B cell (primary cell): ENCODE results near the gene PNKD. TPM values are rescaled to one million over a fixed set of nuclear protein-coding genes. Genes with fewer than 3 reads are reported as not detected.

Source experiments
- ATAC-seq: fragments of 200-7000 bp; cut with Tn5 transposase; one replicate; pipeline ENCODE4 v1.10.0; 2021; ENCODE audit warnings: low read depth, mild to moderate bottlenecking, moderate number of reproducible peaks, moderate library complexity
- CTCF ChIA-PET: fragments of 350-600 bp; sonication (Branson Sonifier 250); formaldehyde crosslinking; loops from one replicate; lab custom pipeline; 2021; ENCODE audit warnings: antibody characterized with exemption, inconsistent platforms; lab: Charles Lee
- POLR2A ChIA-PET: fragments of 350-600 bp; sonication (Branson Sonifier 250); formaldehyde crosslinking; loops from one replicate; lab custom pipeline; 2021; ENCODE audit warnings: antibody characterized with exemption; lab: Charles Lee
- DNase-seq: peaks from one replicate; pipeline ENCODE4 v3.0.0; 2013
- H2AFZ ChIP-seq: 2 replicates; pipeline ENCODE4 v1.6.1; 2012; ENCODE audit warnings: mild to moderate bottlenecking, low read depth, low read length; ENCODE audit not compliant: insufficient read depth, poor library complexity, severe bottlenecking
- H3K27ac ChIP-seq, 2 donors: 1 replicate in 1 of 2; 2 replicates in 1 of 2; pipeline ENCODE4 v1.5.1; 2012 to 2013; ENCODE audit warnings: low read length in 2 of 2, mild to moderate bottlenecking in 2 of 2, moderate library complexity in 1 of 2
- H3K27me3 ChIP-seq, 4 experiments: fragments of 200-600 bp in 1 of 4; sonication (generic) in 1 of 4; replicated peaks in 1 of 4; 1 replicate in 2 of 4; 2 replicates in 2 of 4; pipeline versions ENCODE4 v1.6.1 to v1.7.0; 2013 to 2016; ENCODE audit warnings: low read length in 3 of 4, mild to moderate bottlenecking in 2 of 4, mixed read lengths in 1 of 4, moderate library complexity in 1 of 4; ENCODE audit not compliant: insufficient read depth in 4 of 4, control insufficient read depth in 3 of 4; ENCODE audit errors: control extremely low read depth in 1 of 4
- H3K36me3 ChIP-seq, 2 experiments: replicated peaks in 1 of 2; 1 replicate in 1 of 2; 2 replicates in 1 of 2; pipeline versions ENCODE4 v1.6.1 to v1.7.1; 2013; ENCODE audit warnings: low read length in 1 of 2; ENCODE audit not compliant: insufficient read depth in 2 of 2, control insufficient read depth in 1 of 2; ENCODE audit errors: control extremely low read depth in 1 of 2, extremely low read depth in 1 of 2
- H3K4me1 ChIP-seq, 2 donors: fragments of 200-600 bp in 1 of 2; sonication (generic) in 1 of 2; 1 replicate in 1 of 2; 2 replicates in 1 of 2; pipeline versions ENCODE4 v1.5.1 to v1.6.1; 2013 to 2017; ENCODE audit warnings: low read length in 2 of 2; ENCODE audit not compliant: control insufficient read depth in 2 of 2, insufficient read depth in 2 of 2
- H3K4me2 ChIP-seq: replicated peaks from 2 replicates; pipeline ENCODE3; 2012; ENCODE audit warnings: mild to moderate bottlenecking, low read depth, low read length; ENCODE audit not compliant: poor library complexity, severe bottlenecking
- H3K4me3 ChIP-seq, 5 experiments: fragments of 200-600 bp in 1 of 5; sonication (generic) in 1 of 5; 1 replicate in 3 of 5; 2 replicates in 2 of 5; pipeline versions ENCODE4 v1.5.1 to v1.7.0; 2011 to 2016; ENCODE audit warnings: low read length in 4 of 5, mild to moderate bottlenecking in 4 of 5, low read depth in 2 of 5, control low read depth in 1 of 5, moderate library complexity in 1 of 5; ENCODE audit not compliant: insufficient read depth in 1 of 5; ENCODE audit errors: control extremely low read depth in 1 of 5, extremely low read depth in 1 of 5
- H3K79me2 ChIP-seq: fragments of 200-600 bp; sonication (generic); one replicate; pipeline ENCODE4 v1.6.0; 2016; ENCODE audit warnings: low read length; ENCODE audit not compliant: control insufficient read depth, insufficient read depth
- H3K9ac ChIP-seq: fragments of 200-600 bp; sonication (generic); 2 replicates; pipeline ENCODE4 v1.6.1; 2017; ENCODE audit warnings: mild to moderate bottlenecking, low read length, moderate library complexity
- H3K9me3 ChIP-seq, 3 donors: one replicate each; pipeline versions ENCODE4 v1.6.1 to v1.7.1; 2013; ENCODE audit warnings: low read length in 2 of 3; ENCODE audit not compliant: control insufficient read depth in 2 of 3, insufficient read depth in 1 of 3; ENCODE audit errors: control extremely low read depth in 1 of 3
- H4K20me1 ChIP-seq: 2 replicates; pipeline ENCODE4 v1.6.0; 2012; ENCODE audit warnings: mild to moderate bottlenecking, low read length; ENCODE audit not compliant: insufficient read depth, control insufficient read depth, poor library complexity, severe bottlenecking
- H3K27ac Mint-ChIP-seq: one replicate; pipeline ENCODE4 v1.8.0; 2021; ENCODE audit warnings: mixed read lengths
- H3K27me3 Mint-ChIP-seq: one replicate; pipeline ENCODE4 v1.8.0; 2021; ENCODE audit warnings: mixed read lengths
- H3K4me1 Mint-ChIP-seq: one replicate; pipeline ENCODE4 v1.8.0; 2021; ENCODE audit warnings: mixed read lengths
- H3K4me3 Mint-ChIP-seq: one replicate; pipeline ENCODE4 v1.8.0; 2021; ENCODE audit warnings: mixed read lengths
- H3K9me3 Mint-ChIP-seq: one replicate; pipeline ENCODE4 v1.8.0; 2022; ENCODE audit warnings: mixed read lengths; ENCODE audit not compliant: insufficient read depth
- EZH2 ChIP-seq: IDR thresholded peaks from 2 replicates; pipeline ENCODE4 v1.6.1; 2012; ENCODE audit warnings: borderline replicate concordance, low read depth, mild to moderate bottlenecking, moderate library complexity, low read length; ENCODE audit not compliant: insufficient read depth, poor library complexity, severe bottlenecking
- WGBS: methylation state at CpG from one replicate; pipeline ENCODE4 v1.1.5; 2013; ENCODE audit warnings: missing lambda C conversion rate; ENCODE audit not compliant: insufficient coverage; 5-methylcytosine and 5-hydroxymethylcytosine counted together
- intact Hi-C: fragments of 100-400 bp; cut with micrococcal nuclease; formaldehyde crosslinking; loops from one replicate; pipeline ENCODE4 v1.10.0; 2022
- polyA plus RNA-seq: library from polyadenylated mRNA; depleted of rRNA; stranded (reverse); fragments of >200 nt; gene quantifications from 2 replicates; pipeline ENCODE4 v1.2.3, GENCODE V29; 2012
- total RNA-seq, 2 donors: library from RNA; stranded (reverse); fragments of 120-200 nt in 1 of 2; gene quantifications; 1 replicate in 1 of 2; 2 replicates in 1 of 2; pipeline versions ENCODE4 v1.2.3 to v1.2.4, GENCODE V29; 2013 to 2022
- TF ChIP-seq, protein P1 (sequence below): fragments of 200-600 bp; IDR thresholded peaks from one replicate; pipeline ENCODE4 v1.8.0; 2022; ENCODE audit warnings: antibody characterized with exemption, mild to moderate bottlenecking

The PNKD gene
- total and polyA plus RNA-seq, 2 donors (not counting 1 experiment from before 2014, with no cell fraction given) = 29.7 to 55.8 TPM

DNA sequence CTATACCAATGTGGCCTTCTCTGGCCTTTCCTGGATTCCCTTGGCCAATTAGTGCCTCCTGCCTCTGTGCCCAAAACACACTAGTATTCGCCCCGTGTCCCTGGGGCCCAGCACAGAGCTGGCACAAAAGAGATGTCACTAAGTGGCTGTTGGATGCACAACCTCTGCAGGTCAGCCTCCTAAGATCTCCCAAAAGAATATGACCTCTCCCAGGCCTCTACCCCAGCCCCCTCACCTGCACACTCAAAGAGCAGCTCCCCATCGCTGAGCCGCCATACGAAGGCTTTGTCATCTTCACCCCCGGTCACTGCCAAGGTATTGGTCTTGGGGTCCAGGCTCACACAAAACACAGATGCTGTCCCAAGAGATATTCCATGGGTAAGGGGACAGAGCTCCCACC is 3.1 kb upstream of the PNKD start:
- POLR2A ChIA-PET = no interaction called here
- Histone ChIP-seq H3K36me3 (peaks cover 0 to 55% of the 10 kb centered on the region in 2 experiments), H2AFZ (no peak overlapping the region), H3K79me2 (peaks cover 57% of the 10 kb centered on the region), H3K4me3 (no peak overlapping the region), H4K20me1 (peaks cover 37% of the 10 kb centered on the region), H3K4me1 (peaks cover 21 to 40% of the 10 kb centered on the region in 2 donors), H3K4me2 (no peak overlapping the region), H3K27ac (no peak overlapping the region), H3K27me3 (no peaks in the 10 kb centered on the region), H3K9me3 (no peaks in the 10 kb centered on the region), H3K9ac (no peak overlapping the region)
- CTCF ChIA-PET = interaction anchor here (1.4 kb wide), 1 partner anchor 89 kb away, joined by 5 read pairs; the partner anchor contains the start of gene CATIP
- Mint-ChIP-seq H3K27ac (no peak overlapping the region), H3K4me3 (peak overlapping the region; percentile 45), H3K4me1 (peaks cover 50% of the 10 kb centered on the region), H3K9me3 (no peaks in the 10 kb centered on the region), H3K27me3 (no peaks in the 10 kb centered on the region)
- 98% methylated on average over 6 of the region's 6 CpGs for WGBS
- no peak for TF ChIP-seq EZH2
- TF ChIP-seq, protein P1, sequence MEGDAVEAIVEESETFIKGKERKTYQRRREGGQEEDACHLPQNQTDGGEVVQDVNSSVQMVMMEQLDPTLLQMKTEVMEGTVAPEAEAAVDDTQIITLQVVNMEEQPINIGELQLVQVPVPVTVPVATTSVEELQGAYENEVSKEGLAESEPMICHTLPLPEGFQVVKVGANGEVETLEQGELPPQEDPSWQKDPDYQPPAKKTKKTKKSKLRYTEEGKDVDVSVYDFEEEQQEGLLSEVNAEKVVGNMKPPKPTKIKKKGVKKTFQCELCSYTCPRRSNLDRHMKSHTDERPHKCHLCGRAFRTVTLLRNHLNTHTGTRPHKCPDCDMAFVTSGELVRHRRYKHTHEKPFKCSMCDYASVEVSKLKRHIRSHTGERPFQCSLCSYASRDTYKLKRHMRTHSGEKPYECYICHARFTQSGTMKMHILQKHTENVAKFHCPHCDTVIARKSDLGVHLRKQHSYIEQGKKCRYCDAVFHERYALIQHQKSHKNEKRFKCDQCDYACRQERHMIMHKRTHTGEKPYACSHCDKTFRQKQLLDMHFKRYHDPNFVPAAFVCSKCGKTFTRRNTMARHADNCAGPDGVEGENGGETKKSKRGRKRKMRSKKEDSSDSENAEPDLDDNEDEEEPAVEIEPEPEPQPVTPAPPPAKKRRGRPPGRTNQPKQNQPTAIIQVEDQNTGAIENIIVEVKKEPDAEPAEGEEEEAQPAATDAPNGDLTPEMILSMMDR = no peak
- ATAC-seq (no peak), DNase-seq (no peak)
- intact Hi-C loops = no loop called here

DNA sequence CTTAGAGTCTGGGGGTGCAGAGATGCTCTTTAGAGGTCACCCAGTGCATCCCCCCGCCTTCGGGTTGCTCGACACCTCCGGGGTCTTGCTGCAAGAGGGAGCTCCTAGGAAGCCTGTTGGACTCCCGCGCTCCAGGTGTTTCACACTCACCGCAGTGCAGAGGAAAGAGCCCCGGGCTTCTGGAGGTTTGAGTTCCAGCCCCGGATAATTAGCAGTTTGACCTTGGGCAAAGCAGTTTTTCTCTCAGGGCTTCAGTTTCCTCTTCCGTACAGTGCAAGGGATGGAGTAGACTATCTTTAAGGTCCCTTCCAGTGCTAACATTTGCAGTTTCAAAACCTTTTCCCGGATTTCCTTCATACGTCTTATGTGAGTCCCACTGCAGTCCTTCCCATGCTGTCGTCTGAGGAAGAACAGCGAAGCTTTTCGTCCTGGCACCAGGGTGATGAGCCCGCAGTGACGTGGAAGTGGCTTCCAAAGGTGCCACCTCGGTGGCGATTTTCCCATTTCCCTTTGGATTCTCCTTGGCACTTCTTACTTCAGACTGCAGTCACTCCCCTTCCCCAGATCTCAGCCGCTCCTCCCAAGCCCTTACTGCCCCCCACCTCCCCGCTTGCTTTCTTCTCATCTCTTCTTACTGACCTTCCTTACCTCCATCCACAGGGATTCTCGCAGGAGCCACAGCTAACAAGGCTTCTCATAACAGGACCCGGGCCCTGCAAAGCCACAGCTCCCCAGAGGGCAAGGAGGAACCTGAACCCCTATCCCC is 585 bp downstream of the PNKD start:
- Histone ChIP-seq H3K4me1 (peaks cover 36 to 53% of the 10 kb centered on the region in 2 donors), H3K36me3 (peaks cover 2 to 47% of the 10 kb centered on the region in 2 experiments), H3K4me2 (peak overlapping the region; percentile 91), H3K9me3 (no peaks in the 10 kb centered on the region), H3K4me3 (peak overlapping the region; percentile 69 to 99 (median 81)), H3K27ac (peak overlapping the region in 1 of 2 donors; percentile 18), H3K79me2 (peaks cover 43% of the 10 kb centered on the region), H2AFZ (peak overlapping the region; percentile 81), H3K9ac (peak overlapping the region; percentile 87), H3K27me3 (no peaks in the 10 kb centered on the region), H4K20me1 (peaks cover 27% of the 10 kb centered on the region)
- POLR2A ChIA-PET = interaction anchor here (0.6 to 3.7 kb wide), 13 partner anchors 14 to 129 kb away, joined by 3 to 32 read pairs (median 6); partner anchors contain the start of genes ARPC2, CATIP, CTDSP1 and TMBIM1
- CTCF ChIA-PET = interaction anchor here (0.7 to 8.0 kb wide), 16 partner anchors 9 to 246 kb away, joined by 3 to 331 read pairs (median 8); partner anchors contain the start of genes ARPC2, CATIP, GPBAR1 and TMBIM1
- WGBS = 9% methylated on average over 22 of the region's 23 CpGs
- intact Hi-C loops = loop anchor here (1.0 to 5.0 kb wide), 9 partner anchors 14 to 1326 kb away; partner anchors contain the start of genes ARPC2, BCS1L, CNOT9 and GMPPA
- peak overlapping the region; percentile 86 for H3K27ac Mint-ChIP-seq
- TF ChIP-seq EZH2 = no peak
- TF ChIP-seq, protein P1 = no peak
- peaks cover 62% of the 10 kb centered on the region for H3K4me1 Mint-ChIP-seq
- no peaks in the 10 kb centered on the region for H3K27me3 Mint-ChIP-seq
- ATAC-seq (no peak), DNase-seq (no peak)
- peak overlapping the region; percentile 84 for H3K4me3 Mint-ChIP-seq
- H3K9me3 Mint-ChIP-seq = no peaks in the 10 kb centered on the region
